GM12878 (cell line): ENCODE data around the gene CACNA1S.

ENCODE experiments used
- BHLHE40 ChIP-seq, 2 experiments: fragments of 450-650 bp in 1 of 2; IDR thresholded peaks; 2 replicates each; pipeline ENCODE4 v1.6.1; 2011 to 2017; ENCODE audit warnings: low read depth in 2 of 2, borderline replicate concordance in 1 of 2, improper control_type of control experiment in 1 of 2, low read length in 1 of 2, mild to moderate bottlenecking in 1 of 2
- CEBPB ChIP-seq, 2 experiments: fragments of 150-350 bp in 1 of 2; IDR thresholded peaks; 2 replicates each; pipeline ENCODE4 v1.6.1; 2012 to 2014; ENCODE audit warnings: low read depth in 2 of 2, low read length in 2 of 2, borderline replicate concordance in 1 of 2, inconsistent platforms in 1 of 2
- CHD1 ChIP-seq: IDR thresholded peaks from 2 replicates; pipeline ENCODE4 v1.6.1; 2012; ENCODE audit warnings: low read depth, low read length, improper control_type of control experiment
- EZH2 ChIP-seq: IDR thresholded peaks from 2 replicates; pipeline ENCODE4 v1.6.1; 2012; ENCODE audit warnings: low read depth, mild to moderate bottlenecking, control low read depth, inconsistent platforms, low read length, borderline replicate concordance; ENCODE audit not compliant: control insufficient read depth
- SIN3A ChIP-seq: IDR thresholded peaks from 2 replicates; pipeline ENCODE4 v1.6.1; 2012; ENCODE audit warnings: low read depth, low read length, improper control_type of control experiment
- TARDBP ChIP-seq: IDR thresholded peaks from 2 replicates; pipeline ENCODE4 v1.6.1; 2016; ENCODE audit warnings: borderline replicate concordance
- YY1 ChIP-seq: IDR thresholded peaks from 2 replicates; pipeline ENCODE4 v1.6.1; 2011; ENCODE audit warnings: low read depth, mild to moderate bottlenecking, low read length
- TF ChIP-seq, protein P1 (sequence below), 3 experiments: IDR thresholded peaks in 2 of 3; conservative IDR thresholded peaks in 1 of 3; 2 replicates each; pipeline ENCODE4 v1.5.1; 2011; ENCODE audit warnings: low read depth in 3 of 3, low read length in 3 of 3, mild to moderate bottlenecking in 3 of 3, control low read depth in 2 of 3, moderate library complexity in 2 of 3, inconsistent platforms in 1 of 3, mixed read lengths in 1 of 3; ENCODE audit not compliant: control insufficient read depth in 2 of 3, insufficient read depth in 1 of 3; ENCODE audit errors: extremely low read depth in 1 of 3
- TF ChIP-seq, protein P2 (sequence below): IDR thresholded peaks from 2 replicates; pipeline ENCODE4 v1.6.1; 2011; ENCODE audit warnings: low read depth, low read length, improper control_type of control experiment, borderline replicate concordance
- TF ChIP-seq, protein P3 (sequence below): fragments of 450-650 bp; IDR thresholded peaks from 2 replicates; pipeline ENCODE4 v1.6.1; 2017; ENCODE audit warnings: low read depth, mild to moderate bottlenecking, moderate library complexity
- TF ChIP-seq, protein P4 (sequence below): fragments of 450-650 bp; IDR thresholded peaks from 2 replicates; pipeline ENCODE4 v1.6.1; 2018; ENCODE audit warnings: borderline replicate concordance, mild to moderate bottlenecking; ENCODE audit not compliant: partially characterized antibody

DNA sequence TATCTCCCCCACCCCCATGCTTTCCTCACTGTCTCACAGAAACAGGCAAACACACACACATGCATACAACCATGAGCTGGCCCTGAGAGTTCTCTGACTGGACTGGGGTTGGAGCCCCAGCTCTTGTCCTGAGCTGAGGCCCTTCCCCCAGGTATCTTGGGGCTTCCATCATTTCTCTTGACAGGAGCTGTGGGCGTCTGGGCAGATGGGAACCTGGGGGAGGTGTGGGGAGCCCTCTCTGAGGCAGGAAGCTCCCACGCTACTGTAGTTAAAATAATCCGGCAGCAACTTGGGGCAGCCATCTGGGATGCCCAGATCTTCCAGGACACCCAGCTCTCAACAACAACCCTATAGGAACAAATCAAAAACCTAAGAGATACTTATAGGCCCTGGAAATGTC is 86.0 kb downstream of the CACNA1S start:
- TF ChIP-seq, protein P1, sequence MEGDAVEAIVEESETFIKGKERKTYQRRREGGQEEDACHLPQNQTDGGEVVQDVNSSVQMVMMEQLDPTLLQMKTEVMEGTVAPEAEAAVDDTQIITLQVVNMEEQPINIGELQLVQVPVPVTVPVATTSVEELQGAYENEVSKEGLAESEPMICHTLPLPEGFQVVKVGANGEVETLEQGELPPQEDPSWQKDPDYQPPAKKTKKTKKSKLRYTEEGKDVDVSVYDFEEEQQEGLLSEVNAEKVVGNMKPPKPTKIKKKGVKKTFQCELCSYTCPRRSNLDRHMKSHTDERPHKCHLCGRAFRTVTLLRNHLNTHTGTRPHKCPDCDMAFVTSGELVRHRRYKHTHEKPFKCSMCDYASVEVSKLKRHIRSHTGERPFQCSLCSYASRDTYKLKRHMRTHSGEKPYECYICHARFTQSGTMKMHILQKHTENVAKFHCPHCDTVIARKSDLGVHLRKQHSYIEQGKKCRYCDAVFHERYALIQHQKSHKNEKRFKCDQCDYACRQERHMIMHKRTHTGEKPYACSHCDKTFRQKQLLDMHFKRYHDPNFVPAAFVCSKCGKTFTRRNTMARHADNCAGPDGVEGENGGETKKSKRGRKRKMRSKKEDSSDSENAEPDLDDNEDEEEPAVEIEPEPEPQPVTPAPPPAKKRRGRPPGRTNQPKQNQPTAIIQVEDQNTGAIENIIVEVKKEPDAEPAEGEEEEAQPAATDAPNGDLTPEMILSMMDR (IDR thresholded peaks at IDR 0.05 in 2 of 3, conservative IDR thresholded peaks at IDR 0.05 in 1 of 3; ENCODE audit: control insufficient read depth in 2 of 3, extremely low read depth in 1 of 3, insufficient read depth in 1 of 3, low read depth in 3 of 3, low read length in 3 of 3), result no peak
- no peak for TF ChIP-seq YY1
- TF ChIP-seq, protein P2, sequence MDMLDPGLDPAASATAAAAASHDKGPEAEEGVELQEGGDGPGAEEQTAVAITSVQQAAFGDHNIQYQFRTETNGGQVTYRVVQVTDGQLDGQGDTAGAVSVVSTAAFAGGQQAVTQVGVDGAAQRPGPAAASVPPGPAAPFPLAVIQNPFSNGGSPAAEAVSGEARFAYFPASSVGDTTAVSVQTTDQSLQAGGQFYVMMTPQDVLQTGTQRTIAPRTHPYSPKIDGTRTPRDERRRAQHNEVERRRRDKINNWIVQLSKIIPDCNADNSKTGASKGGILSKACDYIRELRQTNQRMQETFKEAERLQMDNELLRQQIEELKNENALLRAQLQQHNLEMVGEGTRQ, result no peak
- no peak for TF ChIP-seq BHLHE40 (IDR thresholded peaks at IDR 0.05; ENCODE audit: borderline replicate concordance in 1 of 2, low read depth in 2 of 2, low read length in 1 of 2)
- TF ChIP-seq, protein P3, sequence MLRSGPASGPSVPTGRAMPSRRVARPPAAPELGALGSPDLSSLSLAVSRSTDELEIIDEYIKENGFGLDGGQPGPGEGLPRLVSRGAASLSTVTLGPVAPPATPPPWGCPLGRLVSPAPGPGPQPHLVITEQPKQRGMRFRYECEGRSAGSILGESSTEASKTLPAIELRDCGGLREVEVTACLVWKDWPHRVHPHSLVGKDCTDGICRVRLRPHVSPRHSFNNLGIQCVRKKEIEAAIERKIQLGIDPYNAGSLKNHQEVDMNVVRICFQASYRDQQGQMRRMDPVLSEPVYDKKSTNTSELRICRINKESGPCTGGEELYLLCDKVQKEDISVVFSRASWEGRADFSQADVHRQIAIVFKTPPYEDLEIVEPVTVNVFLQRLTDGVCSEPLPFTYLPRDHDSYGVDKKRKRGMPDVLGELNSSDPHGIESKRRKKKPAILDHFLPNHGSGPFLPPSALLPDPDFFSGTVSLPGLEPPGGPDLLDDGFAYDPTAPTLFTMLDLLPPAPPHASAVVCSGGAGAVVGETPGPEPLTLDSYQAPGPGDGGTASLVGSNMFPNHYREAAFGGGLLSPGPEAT, result no peak
- no peak for TF ChIP-seq EZH2
- no peak for TF ChIP-seq TARDBP
- TF ChIP-seq CHD1, result no peak
- no peak for TF ChIP-seq SIN3A
- no peak for TF ChIP-seq CEBPB (IDR thresholded peaks at IDR 0.05; ENCODE audit: borderline replicate concordance in 1 of 2, low read depth in 2 of 2, low read length in 2 of 2)
- TF ChIP-seq, protein P4, sequence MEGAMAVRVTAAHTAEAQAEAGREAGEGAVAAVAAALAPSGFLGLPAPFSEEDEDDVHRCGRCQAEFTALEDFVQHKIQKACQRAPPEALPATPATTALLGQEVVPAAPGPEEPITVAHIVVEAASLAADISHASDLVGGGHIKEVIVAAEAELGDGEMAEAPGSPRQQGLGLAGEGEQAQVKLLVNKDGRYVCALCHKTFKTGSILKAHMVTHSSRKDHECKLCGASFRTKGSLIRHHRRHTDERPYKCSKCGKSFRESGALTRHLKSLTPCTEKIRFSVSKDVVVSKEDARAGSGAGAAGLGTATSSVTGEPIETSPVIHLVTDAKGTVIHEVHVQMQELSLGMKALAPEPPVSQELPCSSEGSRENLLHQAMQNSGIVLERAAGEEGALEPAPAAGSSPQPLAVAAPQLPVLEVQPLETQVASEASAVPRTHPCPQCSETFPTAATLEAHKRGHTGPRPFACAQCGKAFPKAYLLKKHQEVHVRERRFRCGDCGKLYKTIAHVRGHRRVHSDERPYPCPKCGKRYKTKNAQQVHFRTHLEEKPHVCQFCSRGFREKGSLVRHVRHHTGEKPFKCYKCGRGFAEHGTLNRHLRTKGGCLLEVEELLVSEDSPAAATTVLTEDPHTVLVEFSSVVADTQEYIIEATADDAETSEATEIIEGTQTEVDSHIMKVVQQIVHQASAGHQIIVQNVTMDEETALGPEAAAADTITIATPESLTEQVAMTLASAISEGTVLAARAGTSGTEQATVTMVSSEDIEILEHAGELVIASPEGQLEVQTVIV, result no peak
